T-helper 22 cell (primary cell): ENCODE measurements around the gene TMEM26.

Experiments
- DNase-seq: peaks from one replicate; pipeline ENCODE4 v3.0.0-alpha.2; 2020; ENCODE audit warnings: low read depth

The TMEM26 gene

GRCh38 chr10:61452655-61453641 is at the start of gene TMEM26:
Gene TMEM26, minus strand, starts transcription at chr10:61453381. Its CDS starts 300 bp downstream, at chr10:61453081.
- no peak for DNase-seq

- no peak for DNase-seq
Observed at GRCh38 chr10:61500460-61500859, 47.3 kb upstream of the TMEM26 start.

DNA sequence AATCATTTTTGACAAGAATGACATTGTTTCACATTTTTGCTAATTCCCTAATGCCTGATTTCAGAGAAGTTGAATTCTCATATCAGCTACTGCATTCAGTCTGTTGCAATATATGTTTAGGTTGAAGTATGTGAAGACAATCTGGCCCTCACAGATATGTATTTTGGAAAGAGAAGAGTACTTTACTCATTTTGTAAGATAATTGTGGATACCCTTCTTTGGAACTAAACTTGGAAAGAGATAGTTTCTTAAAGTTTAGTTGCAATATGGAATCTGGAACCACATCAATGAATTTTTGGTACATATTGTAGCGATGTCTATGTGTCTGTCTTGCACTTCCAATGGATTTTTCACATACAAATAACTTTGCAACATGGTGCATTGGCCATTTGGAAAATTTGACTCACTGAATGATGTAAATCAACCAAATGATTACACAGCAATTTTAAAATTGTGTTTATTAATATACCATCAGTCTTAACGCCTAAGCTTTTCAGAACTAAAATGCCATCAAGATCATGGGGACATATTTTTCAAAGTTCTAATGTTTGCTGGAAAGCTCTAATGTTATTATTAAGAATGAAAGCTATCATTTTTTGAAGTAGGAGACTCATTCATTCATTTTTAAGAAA is 39.3 kb upstream of the TMEM26 start:
- DNase-seq: no peak

DNA sequence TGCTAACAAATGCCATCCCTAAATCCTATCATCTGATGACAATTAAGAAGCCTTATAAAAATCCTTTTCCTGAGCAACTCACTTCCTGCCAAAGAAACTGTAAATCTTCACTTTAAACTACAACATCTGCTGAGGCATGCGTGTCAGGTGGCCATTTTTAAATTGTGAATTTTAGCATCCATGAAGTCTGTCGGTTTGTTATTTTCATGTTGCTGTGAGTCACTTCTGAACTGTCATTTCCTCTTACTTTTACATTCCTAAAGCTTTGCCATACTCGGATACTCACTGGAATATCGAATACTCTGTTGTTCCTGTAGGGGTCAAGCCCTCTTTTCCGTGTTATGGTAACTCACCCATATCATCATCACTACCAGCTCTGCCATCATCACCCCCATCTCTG is 34.3 kb upstream of the TMEM26 start:
- no peak for DNase-seq

DNA sequence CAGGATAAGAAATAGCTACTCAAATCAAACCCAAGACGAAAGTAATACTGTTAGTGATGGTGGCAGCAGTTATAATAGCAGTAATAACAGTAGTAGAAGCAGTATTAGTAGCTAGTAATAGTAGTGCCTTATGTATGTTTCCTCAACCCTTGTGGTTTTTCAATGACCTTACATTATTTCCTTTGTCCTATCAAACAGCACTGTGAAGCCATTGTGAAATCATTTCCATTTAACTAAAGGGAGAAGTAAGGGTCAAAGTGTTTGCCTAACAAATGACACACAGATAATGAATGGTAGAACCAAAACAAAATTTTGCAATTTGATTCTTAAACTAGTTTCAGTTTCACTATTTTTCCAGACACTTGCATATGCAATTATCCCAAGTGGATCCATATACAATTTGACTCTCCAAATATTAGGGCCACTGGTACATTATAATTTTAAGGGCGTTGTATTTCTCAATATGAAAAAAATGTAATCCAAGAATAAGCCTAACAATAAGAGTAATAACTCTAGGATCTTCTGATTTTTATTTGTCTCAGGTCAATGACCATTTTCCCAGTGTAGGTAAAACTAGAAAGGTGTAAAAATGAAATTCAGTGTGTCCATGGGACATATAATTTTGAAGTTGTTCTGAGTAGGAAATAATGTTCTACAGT is 33.7 kb upstream of the TMEM26 start:
- DNase-seq: no peak

GRCh38 chr10:61486251-61486650 is 33.1 kb upstream of the TMEM26 start:
- no peak for DNase-seq

GRCh38 chr10:61481597-61481996 is 28.4 kb upstream of the TMEM26 start:
- DNase-seq: no peak

- DNase-seq: no peak
Observed at GRCh38 chr10:61480208-61480607, 27.0 kb upstream of the TMEM26 start.

DNA sequence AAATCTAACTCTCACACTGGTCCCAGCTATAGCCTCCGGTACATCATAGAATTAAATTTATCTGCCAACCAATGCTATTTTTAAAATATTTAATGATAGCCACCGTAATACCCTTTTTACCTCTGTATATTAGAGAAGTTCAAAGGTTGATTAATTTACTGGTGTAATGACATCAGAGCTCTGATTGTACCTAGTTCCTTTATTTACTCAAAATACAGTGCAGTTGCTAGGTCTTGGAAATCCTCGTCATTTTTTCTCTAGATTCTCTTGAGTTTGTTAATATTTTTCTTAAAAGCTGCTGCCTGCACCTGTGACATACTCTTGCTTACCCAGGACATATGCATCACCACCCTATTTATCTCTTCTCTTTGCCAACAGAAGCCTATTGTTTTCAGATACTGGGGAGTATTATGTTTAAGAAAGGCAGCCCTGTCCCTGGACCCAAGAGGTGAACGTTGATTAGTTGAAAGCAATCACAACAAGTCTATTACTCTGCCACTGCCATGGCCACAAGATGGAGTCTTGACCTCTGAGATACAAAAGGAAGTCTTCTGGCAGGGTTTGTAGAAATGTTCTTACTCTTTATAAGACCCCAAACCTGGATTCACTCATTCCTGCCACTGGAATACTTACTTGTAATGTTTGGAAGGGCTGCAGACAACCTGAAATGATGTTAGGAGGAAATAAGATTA is 25.6 kb upstream of the TMEM26 start:
- no peak for DNase-seq

DNA sequence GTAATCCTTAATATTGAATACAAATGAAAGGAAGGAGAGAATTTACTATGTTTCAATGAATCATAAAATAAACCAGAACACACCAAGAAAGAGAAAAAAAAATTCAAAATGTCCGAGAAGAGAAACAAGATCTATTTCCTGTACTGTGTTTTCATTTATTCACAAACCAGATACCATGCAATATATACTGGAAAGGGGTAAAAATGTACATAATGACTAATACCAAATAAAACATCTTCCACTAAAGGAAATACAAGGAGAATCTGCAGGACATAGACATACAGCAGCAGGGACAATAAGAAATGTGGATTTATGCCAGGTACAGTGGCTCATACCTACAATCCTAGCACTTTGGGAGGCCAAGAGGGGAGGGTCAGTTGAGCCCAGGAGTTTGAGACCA is 24.3 kb upstream of the TMEM26 start:
- DNase-seq: no peak

DNA sequence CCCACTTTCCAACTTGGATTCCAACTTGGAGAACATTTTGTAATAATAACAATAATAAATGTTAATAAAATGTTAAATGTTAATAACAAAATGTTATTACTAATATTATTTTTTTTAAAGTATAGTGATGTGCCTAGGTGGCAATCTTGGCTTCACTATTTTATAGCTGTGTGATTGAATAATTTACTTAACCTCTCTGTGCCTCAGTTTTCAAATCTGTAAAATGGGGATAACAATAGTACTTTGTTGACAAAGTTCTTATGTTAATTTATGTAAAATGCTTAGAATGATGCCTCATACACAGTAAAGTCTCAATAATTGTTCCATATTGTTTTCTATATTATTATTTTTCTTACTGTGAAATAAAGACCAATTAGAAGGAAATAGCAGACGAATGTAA is 23.3 kb upstream of the TMEM26 start:
- DNase-seq: no peak

GRCh38 chr10:61475449-61475873 is 22.3 kb upstream of the TMEM26 start:
- no peak for DNase-seq

- no peak for DNase-seq
Observed at GRCh38 chr10:61472090-61472674, 19.0 kb upstream of the TMEM26 start.

GRCh38 chr10:61471491-61471890 is 18.3 kb upstream of the TMEM26 start:
- DNase-seq: no peak

- DNase-seq: no peak
Observed at GRCh38 chr10:61470740-61471139, 17.6 kb upstream of the TMEM26 start.

DNA sequence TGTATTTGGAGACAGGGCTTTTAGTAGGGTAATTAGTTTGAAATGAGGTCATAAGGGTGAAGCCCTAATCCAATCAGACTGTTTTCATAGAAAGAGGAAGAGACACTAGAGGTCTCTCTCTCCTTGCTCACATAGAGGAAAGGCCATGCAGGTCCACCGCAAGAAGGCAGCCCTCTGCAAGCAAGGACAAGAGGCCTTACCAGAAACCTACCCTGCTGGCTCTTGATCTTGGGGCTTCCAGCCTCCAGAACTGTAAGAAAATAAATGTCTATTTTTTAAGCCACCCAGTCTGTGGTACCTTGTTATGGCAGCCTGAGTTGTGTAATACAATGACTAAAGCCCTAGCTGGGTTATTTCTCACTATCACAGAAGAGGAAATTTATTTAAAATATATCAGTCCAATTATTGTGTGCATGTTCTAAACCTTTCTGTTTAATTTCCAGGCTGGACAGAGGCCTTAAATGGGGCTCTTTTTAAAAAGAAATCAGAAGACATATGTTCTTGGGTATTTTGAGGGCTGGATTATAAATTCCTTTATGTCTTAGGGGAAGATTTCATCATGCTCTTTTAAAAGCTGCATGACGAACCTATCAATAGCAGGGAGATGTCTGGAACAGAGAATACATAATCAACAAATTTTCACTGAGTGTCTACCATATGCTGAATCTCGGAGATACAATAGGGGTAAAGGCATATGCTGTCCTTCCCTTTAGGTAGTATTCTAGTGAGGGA is 12.9 kb upstream of the TMEM26 start:
- DNase-seq: no peak

- no peak for DNase-seq
Observed at GRCh38 chr10:61465171-61465496, 12.0 kb upstream of the TMEM26 start.

- DNase-seq: no peak
Observed at GRCh38 chr10:61464461-61465170, 11.4 kb upstream of the TMEM26 start.

GRCh38 chr10:61463035-61463909 is 10.1 kb upstream of the TMEM26 start:
- DNase-seq: no peak

DNA sequence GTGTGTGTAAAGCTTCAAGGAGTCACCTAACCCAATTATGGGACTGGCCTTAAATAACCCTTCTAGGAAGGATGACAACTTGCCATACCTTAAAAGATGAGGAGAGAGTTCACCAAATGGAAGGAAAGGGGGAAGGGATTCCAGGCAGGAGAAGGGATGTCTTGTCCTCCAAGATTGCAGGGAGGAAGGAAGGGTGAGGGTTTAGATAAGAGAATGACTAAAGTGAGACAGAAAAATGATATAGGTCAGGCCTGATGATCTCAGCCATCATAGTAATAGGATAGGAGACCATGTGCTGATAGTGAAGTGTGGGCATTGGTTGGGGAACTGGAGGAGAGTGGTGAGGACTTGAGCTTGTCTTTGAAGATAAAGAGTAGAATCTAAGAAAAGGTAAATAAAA is 7.7 kb upstream of the TMEM26 start:
- no peak for DNase-seq
